PC-3 (cell line): ENCODE data around the gene SLC35F1.

ENCODE experiments used
- CTCF ChIP-seq: fragments of 300-600 bp; sonication (generic); conservative IDR thresholded peaks from 2 replicates; pipeline ENCODE4 v1.5.1; 2017; ENCODE audit warnings: antibody characterized with exemption, low read depth, mild to moderate bottlenecking, low read length
- EZH2phosphoT487 ChIP-seq: fragments of 300-600 bp; sonication (generic); IDR thresholded peaks from 2 replicates; pipeline ENCODE4 v1.6.1; 2018; ENCODE audit warnings: mild to moderate bottlenecking, antibody characterized with exemption, low read length, borderline replicate concordance

DNA sequence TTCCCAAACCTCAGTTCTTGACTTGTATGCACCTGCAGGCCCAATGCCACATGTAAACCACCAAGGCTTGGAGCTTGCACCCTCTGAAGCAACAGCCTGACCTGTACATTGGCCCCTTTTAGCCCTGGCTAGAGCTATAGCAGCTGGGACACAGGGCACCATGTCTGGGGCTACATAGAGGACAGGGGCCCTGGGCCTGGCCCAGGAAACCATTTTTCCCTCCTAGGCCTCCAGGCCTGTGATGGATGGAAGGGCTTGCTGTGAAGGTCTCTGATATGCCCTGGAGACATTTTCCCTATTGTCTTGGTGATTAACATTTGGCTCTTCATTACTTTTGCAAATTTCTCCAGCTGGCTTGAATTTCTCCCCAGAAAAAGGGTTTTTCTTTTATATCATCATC lies 64.6 kb downstream of the SLC35F1 start:
- TF ChIP-seq CTCF (no peak), EZH2phosphoT487 (no peak)
